ENCODE measurements around the gene CDH4. TPM values are rescaled to one million over a fixed set of nuclear protein-coding genes. Genes with fewer than 3 reads are reported as not detected.

Gene CDH4
- total RNA-seq, 1 donor from 2014 or later = 8.3 TPM

GRCh38 chr20:61389077-61389476 is 137.0 kb downstream of the CDH4 start:
- Mint-ChIP-seq H3K27ac (no peak overlapping the region), H3K36me3 (peaks cover 5% of the 10 kb centered on the region), H3K27me3 (peaks cover 5% of the 10 kb centered on the region), H3K4me3 (no peak overlapping the region), H3K4me1 (ENCODE audit: unreplicated experiment) (peaks cover 5% of the 10 kb centered on the region), H3K9me3 (peaks cover 6% of the 10 kb centered on the region)
- no peak for TF ChIP-seq CTCF (conservative IDR thresholded peaks at IDR 0.05)
- DNase-seq (ENCODE audit: extremely low spot score, unreplicated experiment) = no peak

- no peak for TF ChIP-seq CTCF (conservative IDR thresholded peaks at IDR 0.05)
- peaks cover 5% of the 10 kb centered on the region for H3K4me1 Mint-ChIP-seq (ENCODE audit: unreplicated experiment)
- peaks cover 5% of the 10 kb centered on the region for H3K27me3 Mint-ChIP-seq
- peaks cover 5% of the 10 kb centered on the region for H3K36me3 Mint-ChIP-seq
- H3K4me3 Mint-ChIP-seq = no peak overlapping the region
- no peak for DNase-seq (ENCODE audit: extremely low spot score, unreplicated experiment)
- no peak overlapping the region for H3K27ac Mint-ChIP-seq
- no peaks in the 10 kb centered on the region for H3K9me3 Mint-ChIP-seq
These were observed 139.1 kb downstream of the CDH4 start for GRCh38 chr20:61391185-61391584.

GRCh38 chr20:61391812-61392520 is 139.9 kb downstream of the CDH4 start:
- Mint-ChIP-seq H3K4me1 (ENCODE audit: unreplicated experiment) (peaks cover 5% of the 10 kb centered on the region), H3K27ac (no peak overlapping the region), H3K9me3 (no peaks in the 10 kb centered on the region), H3K27me3 (peaks cover 5% of the 10 kb centered on the region), H3K36me3 (peaks cover 5% of the 10 kb centered on the region), H3K4me3 (no peak overlapping the region)
- TF ChIP-seq CTCF (conservative IDR thresholded peaks at IDR 0.05) = no peak
- no peak for DNase-seq (ENCODE audit: extremely low spot score, unreplicated experiment)

GRCh38 chr20:61394088-61394799 is 142.2 kb downstream of the CDH4 start:
- no peak for DNase-seq (ENCODE audit: extremely low spot score, unreplicated experiment)
- H3K9me3 Mint-ChIP-seq = no peaks in the 10 kb centered on the region
- no peak overlapping the region for H3K4me3 Mint-ChIP-seq
- no peaks in the 10 kb centered on the region for H3K27me3 Mint-ChIP-seq
- H3K27ac Mint-ChIP-seq = no peak overlapping the region
- no peak for TF ChIP-seq CTCF (conservative IDR thresholded peaks at IDR 0.05)
- H3K36me3 Mint-ChIP-seq = no peaks in the 10 kb centered on the region
- H3K4me1 Mint-ChIP-seq (ENCODE audit: unreplicated experiment) = peaks cover 5% of the 10 kb centered on the region

- no peak for DNase-seq (ENCODE audit: extremely low spot score, unreplicated experiment)
- Mint-ChIP-seq H3K4me1 (ENCODE audit: unreplicated experiment) (peaks cover 4% of the 10 kb centered on the region), H3K27me3 (no peaks in the 10 kb centered on the region), H3K36me3 (no peaks in the 10 kb centered on the region), H3K4me3 (no peak overlapping the region), H3K27ac (no peak overlapping the region), H3K9me3 (no peaks in the 10 kb centered on the region)
- no peak for TF ChIP-seq CTCF (conservative IDR thresholded peaks at IDR 0.05)
These were observed 144.3 kb downstream of the CDH4 start for GRCh38 chr20:61396262-61396848.
